Sigmoid colon (tissue), 4 donors: ENCODE data around the gene CNPY1.

Source experiments
- CTCF ChIP-seq, 4 experiments: fragments of 450-650 bp in 3 of 4; fragments of 200-600 bp in 1 of 4; IDR thresholded peaks; one replicate each; pipeline ENCODE4 v1.5.1; 2016 to 2019; ENCODE audit warnings: antibody characterized with exemption in 4 of 4, mild to moderate bottlenecking in 3 of 4, moderate library complexity in 2 of 4
- POLR2A ChIP-seq, 2 donors: fragments of 450-650 bp; IDR thresholded peaks; one replicate each; pipeline ENCODE4 v1.6.1; 2016; ENCODE audit warnings: antibody characterized with exemption in 2 of 2, mild to moderate bottlenecking in 2 of 2, moderate library complexity in 2 of 2
- POLR2AphosphoS5 ChIP-seq, 4 donors: sonication (generic); formaldehyde crosslinking; IDR thresholded peaks; one replicate each; pipeline ENCODE4 v1.6.1; 2017; ENCODE audit warnings: antibody characterized with exemption in 4 of 4

GRCh38 chr7:155458111-155458877, 88.1 kb downstream of the CNPY1 start, which contains the start of gene EN2:
- TF ChIP-seq POLR2AphosphoS5 (IDR thresholded peaks at IDR 0.05), result no peak
- no peak for TF ChIP-seq POLR2A (IDR thresholded peaks at IDR 0.05)
- TF ChIP-seq CTCF (IDR thresholded peaks at IDR 0.05), result no peak
